ENCODE measurements around the gene SLC4A7.
"Not testable (repeated sequence)": the region's sequence is repeated elsewhere in the genome, so short reads cannot be mapped to it uniquely, and the experiment has no call there.

SLC4A7 gene

GRCh38 chr3:27484015-27484844 is at the start of gene SLC4A7:
Gene SLC4A7, minus strand, starts transcription at chr3:27484384. Its CDS starts 258 bp downstream, at chr3:27484126.
- peak; percentile 99 for DNase-seq

DNA sequence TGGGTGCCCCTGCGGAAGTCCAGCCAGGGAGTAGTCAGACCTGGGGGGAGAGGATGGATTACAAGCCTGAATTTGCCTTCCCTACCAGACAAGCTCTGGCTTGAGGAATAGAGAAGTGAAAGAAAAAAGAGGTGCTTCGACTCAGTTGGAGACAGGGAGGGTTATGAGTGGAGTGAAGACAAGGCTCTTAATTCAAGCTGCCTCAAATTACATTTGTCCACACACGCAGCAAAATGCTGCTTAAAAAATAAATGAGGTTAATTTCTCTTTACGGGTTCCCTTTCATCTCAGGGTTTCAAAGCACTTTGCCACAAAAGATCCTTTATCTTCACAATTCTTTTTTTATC is 49.0 kb upstream of the SLC4A7 start:
- no peak for DNase-seq

DNA sequence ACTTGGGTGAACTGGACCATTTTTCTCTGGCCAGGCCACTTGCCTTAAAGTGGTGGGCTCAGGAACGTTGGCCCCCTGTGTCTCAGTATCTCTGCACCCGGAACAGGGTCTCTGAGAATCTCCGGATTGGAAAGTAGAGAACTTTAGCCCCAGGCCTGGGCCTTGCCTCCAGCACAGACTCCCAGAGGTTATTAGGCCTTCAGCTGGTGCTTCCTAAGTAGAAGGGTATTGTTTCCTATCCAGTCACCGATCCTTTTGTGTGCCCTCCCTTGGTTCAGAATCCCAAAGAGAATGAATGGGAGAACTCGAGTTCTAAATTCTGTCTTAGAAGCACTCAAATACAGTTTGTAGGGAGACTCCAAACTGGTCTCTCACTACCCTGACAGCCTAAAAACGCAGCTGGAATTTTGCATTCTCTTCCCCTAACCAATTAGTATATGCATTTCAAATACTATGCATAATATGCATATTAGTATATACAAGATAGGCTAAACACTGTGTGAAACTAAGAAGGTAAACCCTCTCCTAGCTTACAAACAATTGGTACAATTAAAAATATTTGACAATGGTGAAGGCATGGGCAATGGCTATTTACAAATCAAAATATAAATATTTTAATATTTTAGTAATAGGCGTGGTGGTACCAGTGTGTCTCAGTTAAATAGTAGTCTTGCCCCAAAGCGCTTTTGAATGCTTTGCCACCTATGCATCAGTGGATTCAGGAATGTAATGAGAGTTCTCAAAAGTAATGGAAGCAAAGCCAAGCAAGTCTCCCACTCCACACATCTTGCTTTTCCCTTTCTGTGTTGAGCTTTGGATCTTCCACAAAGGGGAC is 48.5 kb upstream of the SLC4A7 start:
- no peak for DNase-seq

DNA sequence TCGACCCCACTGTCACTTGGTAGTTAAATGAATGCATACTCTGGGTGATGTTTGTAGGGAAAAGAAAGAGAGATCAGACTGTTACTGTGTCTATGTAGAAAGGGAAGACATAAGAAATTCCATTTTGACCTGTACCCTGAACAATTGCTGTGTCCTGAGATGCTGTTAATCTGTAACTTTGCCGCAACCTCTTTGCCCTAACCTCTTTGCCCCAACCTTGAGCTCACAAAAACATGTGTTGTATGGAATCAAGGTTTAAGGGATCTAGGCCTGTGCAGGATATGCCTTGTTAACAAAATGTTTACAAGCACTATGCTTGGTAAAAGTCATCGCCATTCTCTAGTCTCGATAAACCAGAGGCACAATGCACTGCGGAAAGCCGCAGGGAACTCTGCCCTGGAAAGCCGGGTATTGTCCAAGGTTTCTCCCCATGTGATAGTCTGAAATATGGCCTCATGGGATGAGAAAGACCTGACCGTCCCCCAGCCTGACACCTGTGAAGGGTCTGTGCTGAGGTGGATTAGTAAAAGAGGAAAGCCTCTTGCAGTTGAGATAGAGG is 47.1 kb upstream of the SLC4A7 start:
- DNase-seq, result not testable (repeated sequence)

- no peak for DNase-seq
Observed at GRCh38 chr3:27528791-27529190, 44.6 kb upstream of the SLC4A7 start.

DNA sequence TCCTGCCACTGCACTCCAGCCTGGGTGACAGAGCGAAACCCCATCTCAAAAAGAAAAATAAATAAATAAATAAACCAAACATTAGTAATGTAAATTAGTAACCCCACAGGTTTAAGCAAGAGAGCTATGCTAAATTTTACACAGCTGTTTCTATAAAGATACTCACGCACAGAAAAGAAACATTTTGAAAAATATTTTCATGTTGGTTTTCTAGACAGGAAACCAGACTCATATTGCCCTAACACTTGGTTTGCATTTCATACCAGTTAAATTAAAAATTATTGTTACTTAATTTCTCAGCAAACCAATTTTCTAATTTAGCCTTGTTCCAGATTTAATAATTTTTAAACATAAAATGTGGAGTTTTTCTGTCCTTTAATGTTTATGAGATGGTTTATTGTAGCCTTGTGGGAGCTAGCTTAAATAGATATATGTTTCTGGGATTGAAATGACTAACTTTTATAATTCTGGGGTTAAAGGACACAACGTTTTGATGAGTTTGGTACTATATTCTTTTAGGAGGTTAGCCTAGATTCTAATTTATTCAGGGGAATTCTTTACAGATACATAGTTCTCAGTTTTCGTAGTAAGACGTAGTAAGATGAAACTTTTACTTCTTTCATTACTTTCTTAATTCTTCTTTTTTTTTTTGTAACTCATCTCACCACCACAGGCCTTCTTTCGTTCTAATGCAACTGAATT is 42.6 kb upstream of the SLC4A7 start:
- no peak for DNase-seq

- DNase-seq, result no peak
Observed at GRCh38 chr3:27521872-27522265, 37.7 kb upstream of the SLC4A7 start.

- DNase-seq, result no peak
Observed at GRCh38 chr3:27521179-27521871, 37.1 kb upstream of the SLC4A7 start.

GRCh38 chr3:27511724-27512422 is 27.7 kb upstream of the SLC4A7 start:
- DNase-seq, result no peak

- DNase-seq, result no peak
Observed at GRCh38 chr3:27509376-27509775, 25.2 kb upstream of the SLC4A7 start.

DNA sequence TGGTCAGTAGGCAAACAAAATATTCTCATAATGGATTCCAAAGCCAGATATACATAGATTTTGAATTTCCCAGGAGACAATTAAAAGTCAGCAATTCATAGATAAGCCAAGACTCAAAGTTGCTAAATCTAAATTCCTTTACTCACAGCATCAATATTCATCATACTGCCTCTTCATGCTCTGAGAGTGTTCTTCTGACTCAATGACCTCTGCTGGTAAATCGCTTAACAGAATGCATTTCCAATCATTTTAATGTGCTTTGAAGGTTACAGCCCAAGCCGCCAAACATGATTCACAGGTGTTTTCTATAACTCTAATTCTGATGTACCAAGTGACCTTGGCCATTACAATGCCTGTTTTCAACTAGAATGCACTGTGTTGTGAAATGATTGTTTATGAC is 24.2 kb upstream of the SLC4A7 start:
- no peak for DNase-seq

- no peak for DNase-seq
Observed at GRCh38 chr3:27507515-27508266, 23.5 kb upstream of the SLC4A7 start.

GRCh38 chr3:27507111-27507510 is 22.9 kb upstream of the SLC4A7 start:
- DNase-seq, result no peak

- DNase-seq, result no peak
Observed at GRCh38 chr3:27504749-27505148, 20.6 kb upstream of the SLC4A7 start.

DNA sequence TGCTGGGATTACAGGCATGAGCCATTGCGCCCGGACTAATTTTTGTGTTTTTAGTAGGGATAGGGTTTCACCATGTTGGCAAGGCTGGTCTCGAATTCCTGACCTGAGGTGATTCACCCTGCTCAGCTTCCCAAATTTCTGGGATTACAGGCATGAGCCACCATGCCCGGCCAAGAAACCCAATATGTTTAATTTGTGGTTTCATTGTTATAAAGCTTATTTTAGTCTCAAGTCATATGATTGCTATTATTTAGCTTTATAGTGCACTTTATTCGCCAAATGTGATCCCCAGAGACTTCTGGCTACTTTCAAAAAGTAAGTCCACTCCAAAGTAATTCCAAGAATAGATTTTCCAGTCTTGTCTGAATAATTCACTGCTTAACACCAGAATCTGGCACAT is 19.3 kb upstream of the SLC4A7 start:
- no peak for DNase-seq

GRCh38 chr3:27501759-27502158 is 17.6 kb upstream of the SLC4A7 start:
- no peak for DNase-seq

DNA sequence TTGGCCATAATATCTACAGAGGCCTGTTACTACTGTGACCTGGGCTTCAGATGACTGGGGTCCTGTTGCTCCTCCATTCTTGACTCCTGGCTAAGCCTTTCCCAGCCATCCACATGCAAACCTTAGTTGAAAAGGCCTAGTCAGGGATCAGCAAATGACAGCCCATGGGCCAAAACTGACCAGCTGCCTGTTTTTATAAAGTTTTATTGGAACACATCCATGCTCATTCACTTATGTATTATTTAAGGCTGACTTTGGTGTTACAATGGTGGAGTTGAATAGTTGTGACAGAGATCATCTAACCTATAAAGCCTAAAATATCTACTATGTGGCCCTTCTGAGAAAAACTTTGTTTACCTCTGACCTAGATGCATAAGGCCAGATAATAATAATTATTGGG is 16.8 kb upstream of the SLC4A7 start:
- no peak for DNase-seq

DNA sequence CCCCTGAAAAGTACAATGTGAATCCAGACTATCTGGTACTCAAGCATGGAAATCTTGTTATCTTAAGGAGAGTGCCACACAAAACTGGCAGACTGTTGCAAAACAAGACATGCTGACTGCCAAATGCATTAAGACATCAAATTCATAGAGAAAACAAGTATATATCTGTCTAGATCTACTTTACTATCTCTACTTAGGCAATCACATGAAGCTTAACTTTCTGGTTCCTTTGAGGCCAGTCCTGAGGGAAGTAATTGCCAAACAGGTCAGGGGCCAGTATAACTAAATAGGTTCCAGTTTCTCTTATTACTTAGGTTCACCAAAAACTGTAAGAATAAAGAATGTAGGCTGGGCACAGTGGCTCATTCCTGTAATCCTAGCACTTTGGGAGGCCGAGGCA is 15.9 kb upstream of the SLC4A7 start:
- DNase-seq, result no peak

GRCh38 chr3:27494784-27495183 is 10.6 kb upstream of the SLC4A7 start:
- no peak for DNase-seq

- no peak for DNase-seq
Observed at GRCh38 chr3:27488821-27489220, 4.6 kb upstream of the SLC4A7 start.

DNA sequence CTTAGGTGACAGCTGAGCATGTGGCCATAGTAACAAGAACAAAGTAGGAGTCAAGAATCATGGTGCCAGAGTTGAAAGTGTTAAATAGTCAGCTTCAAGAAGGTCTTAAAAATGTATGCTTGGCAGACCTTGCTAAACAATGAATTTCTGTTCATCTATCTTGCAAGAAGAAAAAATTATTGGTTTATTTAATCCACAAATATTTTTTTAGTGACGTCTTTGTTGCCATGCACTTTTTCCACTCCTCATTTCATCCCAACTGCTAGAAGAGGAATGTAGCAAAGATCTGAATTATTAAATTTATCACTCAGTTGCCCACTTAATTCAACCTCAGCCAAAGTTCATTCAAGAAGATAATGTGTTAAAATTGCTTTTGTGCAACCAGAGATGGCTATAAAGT is 3.2 kb upstream of the SLC4A7 start:
- no peak for DNase-seq
